Measurements from ENCODE around the gene LY6G6F.
"Not testable (repeated sequence)": the region's sequence is repeated elsewhere in the genome, so short reads cannot be mapped to it uniquely, and the experiment has no call there.

LY6G6F gene

DNA sequence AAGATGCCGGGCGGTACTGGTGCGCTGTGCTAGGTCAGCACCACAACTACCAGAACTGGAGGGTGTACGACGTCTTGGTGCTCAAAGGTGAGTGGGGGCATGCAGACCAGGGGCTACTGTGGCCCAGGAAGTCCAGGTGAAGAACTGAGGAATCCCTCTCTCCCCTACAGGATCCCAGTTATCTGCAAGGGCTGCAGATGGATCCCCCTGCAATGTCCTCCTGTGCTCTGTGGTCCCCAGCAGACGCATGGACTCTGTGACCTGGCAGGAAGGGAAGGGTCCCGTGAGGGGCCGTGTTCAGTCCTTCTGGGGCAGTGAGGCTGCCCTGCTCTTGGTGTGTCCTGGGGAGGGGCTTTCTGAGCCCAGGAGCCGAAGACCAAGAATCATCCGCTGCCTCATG, 1.0 kb downstream of the LY6G6F start:
- H3K79me1 ChIP-seq (ENCODE audit: low read depth, low read length), result no peaks in the 10 kb centered on the region
- H3K9ac ChIP-seq (ENCODE audit: low read depth, low read length, poor library complexity), result no peak overlapping the region
- no peak overlapping the region for H3K27ac ChIP-seq (replicated peaks; ENCODE audit: low read length)
- no peak overlapping the region for H3K14ac ChIP-seq (ENCODE audit: low read length)
- H2BK120ac ChIP-seq (ENCODE audit: low read depth, low read length), result no peak overlapping the region
- peaks cover 0 to 4% (median 0%) of the 10 kb centered on the region in 3 experiments for H3K27me3 ChIP-seq (ENCODE audit: control insufficient read depth in 3 of 3, insufficient read depth in 3 of 3, low read depth in 1 of 3, low read length in 3 of 3)
- WGBS, 2 donors (ENCODE audit: extremely low coverage in 2 of 2, insufficient read length in 2 of 2, insufficient replicate concordance in 1 of 2), result no CpG with 5 or more reads among the region's 10 CpGs
- H2BK15ac ChIP-seq (ENCODE audit: low read length), result no peak overlapping the region
- H3K18ac ChIP-seq (ENCODE audit: low read length), result no peak overlapping the region
- no peak overlapping the region for H4K8ac ChIP-seq (ENCODE audit: low read depth, low read length)
- H2BK12ac ChIP-seq (ENCODE audit: low read length), result no peak overlapping the region
- no peak for DNase-seq (ENCODE audit: low spot score)
- H3K4me3 ChIP-seq (ENCODE audit: low read length in 2 of 2), result no peak overlapping the region
- no peak overlapping the region for H3K4ac ChIP-seq (ENCODE audit: low read length)
- H4K91ac ChIP-seq (ENCODE audit: low read depth, low read length, poor library complexity), result no peak overlapping the region
- no peak overlapping the region for H2AFZ ChIP-seq (ENCODE audit: low read length)
- H3K9me3 ChIP-seq (replicated peaks in 1 of 2; ENCODE audit: control insufficient read depth in 2 of 2, insufficient read depth in 1 of 2, low read depth in 1 of 2, low read length in 2 of 2), result no peaks in the 10 kb centered on the region
- H3K23ac ChIP-seq (ENCODE audit: low read depth, low read length, poor library complexity), result no peak overlapping the region
- H3K4me2 ChIP-seq (ENCODE audit: insufficient read depth, low read length, poor library complexity, severe bottlenecking), result no peak overlapping the region
- H3K4me1 ChIP-seq (ENCODE audit: control insufficient read depth in 2 of 2, insufficient read depth in 1 of 2, low read depth in 1 of 2, low read length in 2 of 2), result peaks cover 0 to 3% of the 10 kb centered on the region in 2 donors
- no peak overlapping the region for H2BK5ac ChIP-seq (ENCODE audit: low read length)
- no peak overlapping the region for H2AK5ac ChIP-seq (ENCODE audit: low read depth, low read length)
- H3K36me3 ChIP-seq (replicated peaks in 1 of 2; ENCODE audit: control insufficient read depth in 2 of 2, insufficient read depth in 2 of 2, low read length in 2 of 2), result no peaks in the 10 kb centered on the region

DNA sequence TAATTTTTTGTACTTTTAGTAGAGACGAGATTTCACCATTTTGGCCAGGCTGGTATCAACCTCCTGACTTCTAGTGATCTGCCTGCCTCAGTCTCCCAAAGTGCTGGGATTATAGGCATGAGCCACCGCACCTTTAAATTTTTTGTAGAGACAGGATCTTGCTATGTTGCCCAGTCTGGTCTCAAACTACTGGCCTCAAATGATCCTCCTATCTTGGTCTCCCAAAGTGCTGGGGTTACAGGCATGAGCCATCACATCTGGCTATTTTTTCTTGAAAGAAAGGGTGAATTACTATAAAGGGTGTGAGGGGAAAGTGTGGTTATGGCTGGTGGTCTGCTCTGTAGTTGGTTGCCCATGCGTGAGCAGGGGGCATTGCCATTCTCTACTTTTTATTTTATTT, 1.6 kb downstream of the LY6G6F start:
- H3K36me3 ChIP-seq (replicated peaks in 1 of 2; ENCODE audit: control insufficient read depth in 2 of 2, insufficient read depth in 2 of 2, low read length in 2 of 2), result no peaks in the 10 kb centered on the region
- no CpG with 5 or more reads among the region's 3 CpGs for WGBS, 2 donors (ENCODE audit: extremely low coverage in 2 of 2, insufficient read length in 2 of 2, insufficient replicate concordance in 1 of 2)
- no peak overlapping the region for H3K23ac ChIP-seq (ENCODE audit: low read depth, low read length, poor library complexity)
- H2BK15ac ChIP-seq (ENCODE audit: low read length), result no peak overlapping the region
- no peak overlapping the region for H4K91ac ChIP-seq (ENCODE audit: low read depth, low read length, poor library complexity)
- H3K4me1 ChIP-seq (ENCODE audit: control insufficient read depth in 2 of 2, insufficient read depth in 1 of 2, low read depth in 1 of 2, low read length in 2 of 2), result peaks cover under 1 to 3% of the 10 kb centered on the region in 2 donors
- no peak overlapping the region for H4K8ac ChIP-seq (ENCODE audit: low read depth, low read length)
- no peak overlapping the region for H3K14ac ChIP-seq (ENCODE audit: low read length)
- no peak overlapping the region for H2AFZ ChIP-seq (ENCODE audit: low read length)
- H3K9ac ChIP-seq (ENCODE audit: low read depth, low read length, poor library complexity), result no peak overlapping the region
- no peaks in the 10 kb centered on the region for H3K9me3 ChIP-seq (replicated peaks in 1 of 2; ENCODE audit: control insufficient read depth in 2 of 2, insufficient read depth in 1 of 2, low read depth in 1 of 2, low read length in 2 of 2)
- H3K4me2 ChIP-seq (ENCODE audit: insufficient read depth, low read length, poor library complexity, severe bottlenecking), result no peak overlapping the region
- H3K4ac ChIP-seq (ENCODE audit: low read length), result no peak overlapping the region
- no peak for DNase-seq (ENCODE audit: low spot score)
- H3K79me1 ChIP-seq (ENCODE audit: low read depth, low read length), result no peaks in the 10 kb centered on the region
- H3K27me3 ChIP-seq (ENCODE audit: control insufficient read depth in 3 of 3, insufficient read depth in 3 of 3, low read depth in 1 of 3, low read length in 3 of 3), result peaks cover 0 to 4% (median 0%) of the 10 kb centered on the region in 3 experiments
- H2AK5ac ChIP-seq (ENCODE audit: low read depth, low read length), result no peak overlapping the region
- no peak overlapping the region for H3K18ac ChIP-seq (ENCODE audit: low read length)
- no peak overlapping the region for H2BK5ac ChIP-seq (ENCODE audit: low read length)
- H2BK120ac ChIP-seq (ENCODE audit: low read depth, low read length), result no peak overlapping the region
- H3K27ac ChIP-seq (replicated peaks; ENCODE audit: low read length), result no peak overlapping the region
- H2BK12ac ChIP-seq (ENCODE audit: low read length), result no peak overlapping the region
- H3K4me3 ChIP-seq (ENCODE audit: low read length in 2 of 2), result no peak overlapping the region

GRCh38 chr6:31709157-31709556, 2.5 kb downstream of the LY6G6F start:
- H3K27ac ChIP-seq (replicated peaks; ENCODE audit: low read length); H4K91ac ChIP-seq (ENCODE audit: low read depth, low read length, poor library complexity); H2AK5ac ChIP-seq (ENCODE audit: low read depth, low read length); H3K9me3 ChIP-seq (replicated peaks in 1 of 2; ENCODE audit: control insufficient read depth in 2 of 2, insufficient read depth in 1 of 2, low read depth in 1 of 2, low read length in 2 of 2); H3K14ac ChIP-seq (ENCODE audit: low read length); H3K79me1 ChIP-seq (ENCODE audit: low read depth, low read length); H3K4me3 ChIP-seq (ENCODE audit: low read length in 2 of 2); H3K23ac ChIP-seq (ENCODE audit: low read depth, low read length, poor library complexity); H3K27me3 ChIP-seq (ENCODE audit: control insufficient read depth in 3 of 3, insufficient read depth in 3 of 3, low read depth in 1 of 3, low read length in 3 of 3); H2BK15ac ChIP-seq (ENCODE audit: low read length); H3K4me2 ChIP-seq (ENCODE audit: insufficient read depth, low read length, poor library complexity, severe bottlenecking); H3K4ac ChIP-seq (ENCODE audit: low read length); H3K36me3 ChIP-seq (replicated peaks in 1 of 2; ENCODE audit: control insufficient read depth in 2 of 2, insufficient read depth in 2 of 2, low read length in 2 of 2); H4K8ac ChIP-seq (ENCODE audit: low read depth, low read length); H2BK5ac ChIP-seq (ENCODE audit: low read length); H2BK12ac ChIP-seq (ENCODE audit: low read length); H3K18ac ChIP-seq (ENCODE audit: low read length); DNase-seq (ENCODE audit: low spot score); H3K9ac ChIP-seq (ENCODE audit: low read depth, low read length, poor library complexity); H2BK120ac ChIP-seq (ENCODE audit: low read depth, low read length); H2AFZ ChIP-seq (ENCODE audit: low read length): not testable (repeated sequence)
- WGBS, 2 donors (ENCODE audit: extremely low coverage in 2 of 2, insufficient read length in 2 of 2, insufficient replicate concordance in 1 of 2), result no CpG with 5 or more reads among the region's 11 CpGs
- H3K4me1 ChIP-seq (ENCODE audit: control insufficient read depth in 2 of 2, insufficient read depth in 1 of 2, low read depth in 1 of 2, low read length in 2 of 2), result peaks cover 10 to 12% of the 10 kb centered on the region in 2 donors

DNA sequence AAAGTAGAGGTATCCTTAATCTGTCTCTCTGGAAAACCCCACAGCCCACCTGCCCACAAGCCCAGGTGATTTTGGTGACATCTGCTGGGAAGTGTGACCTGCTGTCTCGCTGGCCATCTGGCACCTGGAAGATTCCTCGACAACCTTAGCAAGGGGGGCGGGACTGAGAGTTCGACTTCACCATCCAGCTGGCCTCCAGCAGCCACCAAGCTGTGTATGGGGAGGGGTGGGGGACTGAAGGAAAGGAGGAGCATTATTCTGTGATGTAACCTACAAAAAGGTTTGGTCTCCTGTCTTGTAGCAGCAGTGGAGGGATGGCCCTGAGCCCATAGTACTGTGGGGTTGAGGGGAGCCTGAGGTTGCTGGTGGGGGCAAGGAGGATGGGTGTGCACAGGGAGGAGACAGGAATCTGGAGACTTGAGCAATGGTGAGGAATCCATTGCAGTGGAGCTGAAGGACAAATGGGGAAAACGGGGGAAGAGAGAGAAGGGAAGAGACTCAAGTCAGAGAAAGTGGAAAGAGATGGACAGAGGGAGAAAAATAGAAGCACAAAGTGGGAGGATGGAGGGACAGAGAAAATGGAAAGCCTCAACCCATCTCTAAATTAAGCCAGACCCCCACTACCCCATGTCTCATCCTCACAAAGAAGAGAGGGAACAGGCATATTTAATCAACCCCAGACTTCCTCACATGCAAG, 4.0 kb downstream of the LY6G6F start:
- H3K27ac ChIP-seq (replicated peaks; ENCODE audit: low read length), result no peak overlapping the region
- DNase-seq (ENCODE audit: low spot score), result no peak
- no peak overlapping the region for H2AFZ ChIP-seq (ENCODE audit: low read length)
- peak overlapping the region; percentile 39 for H4K91ac ChIP-seq (ENCODE audit: low read depth, low read length, poor library complexity)
- no peak overlapping the region for H3K18ac ChIP-seq (ENCODE audit: low read length)
- H3K9ac ChIP-seq (ENCODE audit: low read depth, low read length, poor library complexity), result no peak overlapping the region
- peak overlapping the region; percentile 89 for H2AK5ac ChIP-seq (ENCODE audit: low read depth, low read length)
- H3K23ac ChIP-seq (ENCODE audit: low read depth, low read length, poor library complexity), result peak overlapping the region; percentile 38
- no peak overlapping the region for H4K8ac ChIP-seq (ENCODE audit: low read depth, low read length)
- peak overlapping the region; percentile 59 for H2BK5ac ChIP-seq (ENCODE audit: low read length)
- H3K9me3 ChIP-seq (replicated peaks in 1 of 2; ENCODE audit: control insufficient read depth in 2 of 2, insufficient read depth in 1 of 2, low read depth in 1 of 2, low read length in 2 of 2), result no peaks in the 10 kb centered on the region
- H3K4ac ChIP-seq (ENCODE audit: low read length), result peak overlapping the region; percentile 10
- no CpG with 5 or more reads among the region's 5 CpGs for WGBS, 2 donors (ENCODE audit: extremely low coverage in 2 of 2, insufficient read length in 2 of 2, insufficient replicate concordance in 1 of 2)
- no peak overlapping the region for H2BK120ac ChIP-seq (ENCODE audit: low read depth, low read length)
- peaks cover 0 to 4% (median 0%) of the 10 kb centered on the region in 3 experiments for H3K27me3 ChIP-seq (ENCODE audit: control insufficient read depth in 3 of 3, insufficient read depth in 3 of 3, low read depth in 1 of 3, low read length in 3 of 3)
- H3K4me1 ChIP-seq (ENCODE audit: control insufficient read depth in 2 of 2, insufficient read depth in 1 of 2, low read depth in 1 of 2, low read length in 2 of 2), result peaks cover 13 to 17% of the 10 kb centered on the region in 2 donors
- H3K4me2 ChIP-seq (ENCODE audit: insufficient read depth, low read length, poor library complexity, severe bottlenecking), result no peak overlapping the region
- H3K36me3 ChIP-seq (replicated peaks in 1 of 2; ENCODE audit: control insufficient read depth in 2 of 2, insufficient read depth in 2 of 2, low read length in 2 of 2), result no peaks in the 10 kb centered on the region
- H2BK12ac ChIP-seq (ENCODE audit: low read length), result no peak overlapping the region
- H3K14ac ChIP-seq (ENCODE audit: low read length), result no peak overlapping the region
- H3K4me3 ChIP-seq (ENCODE audit: low read length in 2 of 2), result no peak overlapping the region
- no peaks in the 10 kb centered on the region for H3K79me1 ChIP-seq (ENCODE audit: low read depth, low read length)
- no peak overlapping the region for H2BK15ac ChIP-seq (ENCODE audit: low read length)

Data from neuronal stem cell (in vitro differentiated cells).